Measurements from ENCODE around the gene SLC38A4. TPM values are rescaled to one million over a fixed set of nuclear protein-coding genes. Genes with fewer than 3 reads are reported as not detected.

SLC38A4 gene
- total RNA-seq, 1 donor from 2014 or later = 2.5 TPM

DNA sequence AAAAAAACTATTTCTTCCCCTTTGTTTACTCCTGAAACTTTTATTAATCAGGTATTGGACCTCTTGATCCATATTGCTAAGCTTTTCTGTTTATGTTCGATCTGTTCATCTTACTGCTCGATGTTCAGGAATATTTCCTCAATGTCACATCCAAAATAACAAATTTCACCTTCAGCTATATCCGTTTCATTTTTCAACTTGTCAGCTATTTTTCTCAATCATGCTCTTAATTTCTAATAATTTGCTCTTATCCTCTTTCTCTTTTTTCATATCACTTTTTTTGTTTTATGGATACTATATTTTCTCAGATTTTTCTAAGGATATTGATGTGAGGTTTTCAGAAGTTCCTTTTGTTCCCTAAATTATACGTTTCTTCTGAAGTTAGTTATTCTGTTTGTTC lies 29.8 kb downstream of the SLC38A4 start:
- no peak overlapping the region for H3K4me2 ChIP-seq
- H2AFZ ChIP-seq (replicated peaks) = no peak overlapping the region
- no peaks in the 10 kb centered on the region for H3K9me3 ChIP-seq (ENCODE audit: low read depth)
- Mint-ChIP-seq H3K27me3 (ENCODE audit: insufficient read depth, low read depth) (peaks cover 2% of the 10 kb centered on the region), H3K4me3 (no peak overlapping the region), H3K9me3 (no peaks in the 10 kb centered on the region), H3K4me1 (no peaks in the 10 kb centered on the region), H3K36me3 (no peaks in the 10 kb centered on the region), H3K27ac (no peak overlapping the region)
- H3K4me3 ChIP-seq = no peak overlapping the region
- H3K4me1 ChIP-seq = no peaks in the 10 kb centered on the region
- H3K36me3 ChIP-seq = no peaks in the 10 kb centered on the region
- H3K79me2 ChIP-seq (ENCODE audit: low read depth) = no peaks in the 10 kb centered on the region
- H3K9ac ChIP-seq = no peak overlapping the region
- H4K20me1 ChIP-seq (ENCODE audit: low read depth) = no peaks in the 10 kb centered on the region
- TF ChIP-seq, protein P1, sequence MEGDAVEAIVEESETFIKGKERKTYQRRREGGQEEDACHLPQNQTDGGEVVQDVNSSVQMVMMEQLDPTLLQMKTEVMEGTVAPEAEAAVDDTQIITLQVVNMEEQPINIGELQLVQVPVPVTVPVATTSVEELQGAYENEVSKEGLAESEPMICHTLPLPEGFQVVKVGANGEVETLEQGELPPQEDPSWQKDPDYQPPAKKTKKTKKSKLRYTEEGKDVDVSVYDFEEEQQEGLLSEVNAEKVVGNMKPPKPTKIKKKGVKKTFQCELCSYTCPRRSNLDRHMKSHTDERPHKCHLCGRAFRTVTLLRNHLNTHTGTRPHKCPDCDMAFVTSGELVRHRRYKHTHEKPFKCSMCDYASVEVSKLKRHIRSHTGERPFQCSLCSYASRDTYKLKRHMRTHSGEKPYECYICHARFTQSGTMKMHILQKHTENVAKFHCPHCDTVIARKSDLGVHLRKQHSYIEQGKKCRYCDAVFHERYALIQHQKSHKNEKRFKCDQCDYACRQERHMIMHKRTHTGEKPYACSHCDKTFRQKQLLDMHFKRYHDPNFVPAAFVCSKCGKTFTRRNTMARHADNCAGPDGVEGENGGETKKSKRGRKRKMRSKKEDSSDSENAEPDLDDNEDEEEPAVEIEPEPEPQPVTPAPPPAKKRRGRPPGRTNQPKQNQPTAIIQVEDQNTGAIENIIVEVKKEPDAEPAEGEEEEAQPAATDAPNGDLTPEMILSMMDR (IDR thresholded peaks at IDR 0.05) = no peak
- TF ChIP-seq EZH2phosphoT487 (IDR thresholded peaks at IDR 0.05) (no peak), EZH2 (IDR thresholded peaks at IDR 0.05) (no peak)
- DNase-seq (ENCODE audit: low spot score) = no peak
- H3K27me3 ChIP-seq = no peaks in the 10 kb centered on the region
- H3F3A ChIP-seq (ENCODE audit: low read depth) = no peaks in the 10 kb centered on the region
- H3K27ac ChIP-seq = no peak overlapping the region

DNA sequence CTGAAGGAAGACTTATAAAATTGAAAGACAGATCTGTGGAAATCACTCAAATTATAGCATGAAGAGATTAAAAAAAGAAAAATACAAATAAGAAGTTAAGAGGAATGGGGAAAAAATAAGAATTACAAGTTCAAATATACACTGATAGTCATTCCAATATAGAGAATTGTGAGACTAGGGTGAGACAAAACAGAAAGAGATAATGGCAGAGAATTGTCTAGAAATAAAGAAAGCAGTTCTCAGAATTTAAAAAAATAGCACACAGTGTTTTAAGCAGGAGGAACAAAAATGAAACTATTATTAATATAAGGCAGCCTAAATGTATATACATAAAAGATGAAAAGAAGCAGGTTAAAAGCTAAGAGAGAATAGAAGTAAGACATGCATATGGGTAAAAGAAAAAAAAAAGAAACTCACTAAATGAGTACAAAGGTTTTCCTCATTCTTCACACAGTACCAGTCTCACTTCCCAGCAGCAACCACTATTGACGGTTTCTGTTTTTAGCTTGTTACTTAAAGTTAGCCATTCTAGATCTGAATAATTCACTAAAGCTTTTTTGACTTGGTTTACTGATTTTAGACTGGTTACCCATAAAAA lies 31.1 kb downstream of the SLC38A4 start:
- no peaks in the 10 kb centered on the region for H3K4me1 Mint-ChIP-seq
- no peaks in the 10 kb centered on the region for H3K9me3 Mint-ChIP-seq

DNA sequence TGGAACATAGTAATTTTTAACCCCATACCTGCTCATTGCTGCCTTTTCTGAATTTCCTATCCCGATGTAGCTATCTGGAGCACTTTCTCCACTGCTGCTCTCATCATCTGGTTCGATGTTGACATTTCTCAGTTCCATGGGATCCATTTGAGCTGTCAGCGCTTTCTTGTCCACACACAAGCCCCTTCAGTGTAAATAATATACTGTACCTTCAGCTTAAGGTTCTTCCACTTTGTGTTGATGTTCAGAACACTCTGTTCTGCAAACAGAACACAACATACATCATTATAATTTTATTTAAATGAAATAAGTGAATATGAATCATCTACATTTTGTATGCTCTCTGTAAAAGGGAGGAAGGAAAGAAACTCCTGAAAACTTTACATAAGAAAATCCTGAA lies 32.9 kb downstream of the SLC38A4 start:
- no peaks in the 10 kb centered on the region for H3F3A ChIP-seq (ENCODE audit: low read depth)
- no peaks in the 10 kb centered on the region for H3K4me1 Mint-ChIP-seq
- TF ChIP-seq EZH2phosphoT487 (IDR thresholded peaks at IDR 0.05) (no peak), EZH2 (IDR thresholded peaks at IDR 0.05) (no peak)
- TF ChIP-seq, protein P1 (IDR thresholded peaks at IDR 0.05) = no peak
- H4K20me1 ChIP-seq (ENCODE audit: low read depth) = no peaks in the 10 kb centered on the region
- no peaks in the 10 kb centered on the region for H3K27me3 Mint-ChIP-seq (ENCODE audit: insufficient read depth, low read depth)
- H3K79me2 ChIP-seq (ENCODE audit: low read depth) = no peaks in the 10 kb centered on the region
- H3K27ac ChIP-seq = no peak overlapping the region
- H3K27ac Mint-ChIP-seq = no peak overlapping the region
- no peaks in the 10 kb centered on the region for H3K27me3 ChIP-seq
- H2AFZ ChIP-seq (replicated peaks) = no peak overlapping the region
- H3K4me2 ChIP-seq = no peak overlapping the region
- no peaks in the 10 kb centered on the region for H3K9me3 Mint-ChIP-seq
- DNase-seq (ENCODE audit: low spot score) = no peak
- no peaks in the 10 kb centered on the region for H3K9me3 ChIP-seq (ENCODE audit: low read depth)
- no peak overlapping the region for H3K4me3 ChIP-seq
- no peak overlapping the region for H3K4me3 Mint-ChIP-seq
- H3K36me3 ChIP-seq = no peaks in the 10 kb centered on the region
- no peaks in the 10 kb centered on the region for H3K4me1 ChIP-seq
- H3K36me3 Mint-ChIP-seq = no peaks in the 10 kb centered on the region
- no peak overlapping the region for H3K9ac ChIP-seq

More for the DNA sequence above, 31.1 kb downstream of the SLC38A4 start:
- TF ChIP-seq, protein P1 (IDR thresholded peaks at IDR 0.05) = no peak
- TF ChIP-seq EZH2 (IDR thresholded peaks at IDR 0.05) = no peak
- TF ChIP-seq EZH2phosphoT487 (IDR thresholded peaks at IDR 0.05) = no peak
- Histone ChIP-seq H2AFZ (replicated peaks) (no peak overlapping the region), H3K27me3 (no peaks in the 10 kb centered on the region), H3K4me3 (no peak overlapping the region), H3K9me3 (ENCODE audit: low read depth) (no peaks in the 10 kb centered on the region), H3K36me3 (no peaks in the 10 kb centered on the region), H3K4me2 (no peak overlapping the region), H3F3A (ENCODE audit: low read depth) (no peaks in the 10 kb centered on the region), H4K20me1 (ENCODE audit: low read depth) (no peaks in the 10 kb centered on the region), H3K27ac (no peak overlapping the region), H3K4me1 (no peaks in the 10 kb centered on the region), H3K9ac (no peak overlapping the region), H3K79me2 (ENCODE audit: low read depth) (no peaks in the 10 kb centered on the region)
- DNase-seq (ENCODE audit: low spot score) = no peak
- Mint-ChIP-seq H3K27me3 (ENCODE audit: insufficient read depth, low read depth) (no peaks in the 10 kb centered on the region), H3K27ac (no peak overlapping the region), H3K4me3 (no peak overlapping the region), H3K36me3 (no peaks in the 10 kb centered on the region)
